HG02970 (cell line): Measurements from ENCODE around the gene CENATAC.
"Not testable (repeated sequence)": the region's sequence is repeated elsewhere in the genome, so short reads cannot be mapped to it uniquely, and the experiment has no call there.

Source experiments
- ATAC-seq: cut with Tn5 transposase; IDR thresholded peaks from one replicate; pipeline ENCODE4 v1.9.1; 2021; ENCODE audit warnings: mild to moderate bottlenecking, moderate library complexity, moderate number of reproducible peaks; ENCODE audit not compliant: unreplicated experiment, low FRiP score

The CENATAC gene

GRCh38 chr11:119049081-119049480 lies 51.1 kb downstream of the CENATAC start:
- no peak for ATAC-seq

- ATAC-seq = no peak
Measured at GRCh38 chr11:119051440-119052162, 53.7 kb downstream of the CENATAC start.

GRCh38 chr11:119052163-119052814 lies 54.4 kb downstream of the CENATAC start:
- no peak for ATAC-seq

- ATAC-seq = no peak
Measured at GRCh38 chr11:119054418-119054817, 56.5 kb downstream of the CENATAC start.

GRCh38 chr11:119055901-119056300 lies 58.0 kb downstream of the CENATAC start:
- no peak for ATAC-seq

- peak; percentile 9 for ATAC-seq
Measured at GRCh38 chr11:119056421-119056999, 58.6 kb downstream of the CENATAC start.

- ATAC-seq = peak; percentile 89
Measured at GRCh38 chr11:119057000-119057769, 59.2 kb downstream of the CENATAC start, which contains the start of gene HYOU1. Gene HYOU1 (minus strand): TSS chr11:119057205. CDS start chr11:119056160, 1,045 bp downstream.

GRCh38 chr11:119059128-119059527 lies 61.2 kb downstream of the CENATAC start:
- ATAC-seq = not testable (repeated sequence)

GRCh38 chr11:119061256-119061655 lies 63.3 kb downstream of the CENATAC start:
- no peak for ATAC-seq

- no peak for ATAC-seq
Measured at GRCh38 chr11:119062779-119063178, 64.8 kb downstream of the CENATAC start.

GRCh38 chr11:119065369-119065768 lies 67.4 kb downstream of the CENATAC start:
- ATAC-seq = no peak
